ENCODE data around the gene SCN3A. TPM values are rescaled to one million over a fixed set of nuclear protein-coding genes. Genes with fewer than 3 reads are reported as not detected.

The SCN3A gene
- total and polyA plus RNA-seq, 2 donors (not counting 3 experiments of a cell fraction or from before 2014, with no cell fraction given), result not detected

DNA sequence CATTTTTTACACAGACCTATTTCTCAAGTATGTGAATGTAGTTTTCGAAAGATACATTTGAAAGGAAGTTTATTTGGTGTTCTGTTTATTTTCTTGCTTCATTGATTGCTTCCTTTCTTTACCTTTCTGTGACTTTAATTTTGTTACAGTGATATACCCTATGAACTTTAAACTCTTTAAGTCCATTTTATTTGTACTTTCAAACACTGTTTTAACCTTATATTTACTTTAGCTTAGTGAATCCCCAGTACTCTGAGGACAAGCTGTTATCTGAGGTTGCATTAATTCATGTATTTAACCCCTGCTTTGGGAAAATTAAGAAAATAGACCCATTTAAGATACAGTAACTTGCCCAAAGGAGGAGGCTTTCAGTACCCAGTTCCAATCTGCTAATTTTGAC is 93.5 kb downstream of the SCN3A start:
- no peak for FAIRE-seq
- Histone ChIP-seq H3K4me2 (ENCODE audit: insufficient read depth, low read length) (no peak overlapping the region), H3K4me3 (replicated peaks in 1 of 3; ENCODE audit: insufficient read depth in 1 of 3, low read depth in 1 of 3, low read length in 3 of 3) (no peak overlapping the region), H2AFZ (ENCODE audit: low read depth, low read length) (no peak overlapping the region), H3K9ac (replicated peaks; ENCODE audit: extremely low read depth, insufficient read depth, low read length) (no peak overlapping the region), H3K9me3 (replicated peaks; ENCODE audit: control insufficient read depth, insufficient read depth, low read length) (no peaks in the 10 kb centered on the region), H3K79me2 (ENCODE audit: control insufficient read depth, insufficient read depth, low read length) (no peaks in the 10 kb centered on the region), H3K27me3 (ENCODE audit: control insufficient read depth in 2 of 2, insufficient read depth in 2 of 2, low read length in 2 of 2) (no peaks in the 10 kb centered on the region), H3K9me1 (replicated peaks; ENCODE audit: control insufficient read depth, extremely low read depth, insufficient read depth, low read length) (no peaks in the 10 kb centered on the region), H4K20me1 (replicated peaks; ENCODE audit: control insufficient read depth, extremely low read depth, insufficient read depth, low read length) (no peaks in the 10 kb centered on the region), H3K36me3 (ENCODE audit: control insufficient read depth in 2 of 2, extremely low read depth in 1 of 2, insufficient read depth in 2 of 2, low read length in 2 of 2) (no peaks in the 10 kb centered on the region), H3K4me1 (ENCODE audit: control insufficient read depth, extremely low read depth, insufficient read depth, low read length) (no peaks in the 10 kb centered on the region), H3K27ac (ENCODE audit: insufficient read depth, low read depth, low read length) (no peak overlapping the region)
- dilution Hi-C loops (cut with MboI; ENCODE audit: extremely low pct_ligation_motif_present, low sequenced_read_pairs), result no loop called here
- POLR2A ChIA-PET, result no interaction called here
- CTCF ChIA-PET, result no interaction called here
- DNase-seq (ENCODE audit: low read depth, low spot score), result no peak
- intact Hi-C loops (cut with micrococcal nuclease), result no loop called here
- TF ChIP-seq JUN (IDR thresholded peaks at IDR 0.05; ENCODE audit: borderline replicate concordance, insufficient read depth, insufficient read length, low read depth) (no peak), POLR2AphosphoS5 (IDR thresholded peaks at IDR 0.05; ENCODE audit: insufficient read depth, low read depth, low read length) (no peak), MYC (IDR thresholded peaks at IDR 0.05; ENCODE audit: low read depth, low read length) (no peak), POLR2A (IDR thresholded peaks at IDR 0.05; ENCODE audit: low read depth, low read length) (no peak), GATA2 (IDR thresholded peaks at IDR 0.05; ENCODE audit: insufficient read depth, insufficient read length, low read depth, low read length) (no peak), FOS (IDR thresholded peaks at IDR 0.05; ENCODE audit: borderline replicate concordance, insufficient read depth, low read length) (no peak), MAX (IDR thresholded peaks at IDR 0.05; ENCODE audit: insufficient read depth, insufficient read length) (no peak), EZH2 (IDR thresholded peaks at IDR 0.05; ENCODE audit: borderline replicate concordance, low read depth, low read length, severe bottlenecking) (no peak), CTCF (IDR thresholded peaks at IDR 0.05; ENCODE audit: extremely low read depth in 1 of 2, insufficient read depth in 1 of 2, low read depth in 1 of 2, low read length in 2 of 2) (no peak)
- no TSS peak for BruUV-seq (replicated peaks)
